Measurements from ENCODE around the gene ABRACL. TPM values are rescaled to one million over a fixed set of nuclear protein-coding genes. Genes with fewer than 3 reads are reported as not detected.
"Not testable (repeated sequence)": the region's sequence is repeated elsewhere in the genome, so short reads cannot be mapped to it uniquely, and the experiment has no call there.

ABRACL gene
- polyA plus RNA-seq, 2 of the 4 experiments (the other 2 are of a cell fraction): 40.3 to 63.3 TPM

DNA sequence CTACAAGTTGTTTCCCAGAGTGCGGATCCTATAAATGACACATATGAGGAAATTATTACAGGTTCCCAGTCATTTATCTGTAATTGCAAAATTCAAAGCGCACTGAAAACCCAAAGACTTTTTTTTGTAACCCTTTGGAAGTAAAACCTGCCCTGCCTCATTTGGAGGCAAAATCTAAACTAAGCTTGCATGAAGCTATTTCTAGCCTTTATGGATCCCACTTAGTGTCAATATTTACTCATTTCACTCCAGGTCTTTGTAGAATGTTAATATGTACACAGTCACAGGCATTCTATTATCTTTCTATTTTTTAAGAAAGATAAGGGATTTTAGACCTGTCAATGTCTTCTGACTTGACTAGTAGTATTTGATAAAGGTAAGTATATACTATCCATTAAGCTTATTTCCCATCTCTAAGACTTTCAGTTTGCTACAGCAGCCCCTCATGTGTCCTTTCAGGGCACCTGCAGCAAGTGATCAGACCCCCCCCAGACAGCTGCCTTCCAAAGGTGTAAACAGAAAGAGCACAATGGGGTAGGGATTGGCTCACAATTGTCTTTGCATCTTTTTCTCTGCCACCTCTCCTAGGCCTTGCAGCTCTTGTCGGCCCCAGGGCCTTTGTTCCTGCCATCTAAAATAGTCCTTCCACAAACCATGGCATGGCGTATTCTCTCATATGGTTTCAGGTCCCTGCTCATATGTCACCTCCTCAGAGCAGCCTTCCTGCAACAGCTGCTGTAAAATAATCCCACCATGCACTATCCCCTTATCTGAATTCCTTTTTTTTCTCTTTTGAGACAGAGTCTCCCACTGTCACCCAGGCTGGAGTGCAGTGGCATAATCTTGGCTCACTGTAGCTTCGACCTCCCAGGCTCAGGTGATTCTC lies 39.2 kb upstream of the ABRACL start (continued):
- TF ChIP-seq NFE2L2 (conservative IDR thresholded peaks at IDR 0.05; ENCODE audit: low read length): no peak

GRCh38 chr6:138991206-138991605 lies 37.3 kb upstream of the ABRACL start:
- WGBS (ENCODE audit: missing lambda C conversion rate): 77% methylated on average over 5 of the region's 5 CpGs
- ATAC-seq (no peak), DNase-seq (ENCODE audit: low read depth in 1 of 2, low spot score in 1 of 2) (no peak), FAIRE-seq (no peak)
- ChIA-PET CTCF (interaction anchor here (0.7 kb wide), 1 partner anchor 589 kb away, joined by 4 read pairs; no protein-coding TSS in a partner anchor), POLR2A (no interaction called here)
- TF ChIP-seq PHF8 (IDR thresholded peaks at IDR 0.05; ENCODE audit: borderline replicate concordance, low read depth) (no peak), HOXB5 (CRISPR knock-in tag; IDR thresholded peaks at IDR 0.05) (no peak), BCL3 (IDR thresholded peaks at IDR 0.05) (no peak), KDM1A (IDR thresholded peaks at IDR 0.05; ENCODE audit: low read depth) (no peak), ZSCAN20 (CRISPR knock-in tag; IDR thresholded peaks at IDR 0.05) (no peak), CHD4 (IDR thresholded peaks at IDR 0.05; ENCODE audit: borderline replicate concordance) (no peak), FOSB (CRISPR knock-in tag; IDR thresholded peaks at IDR 0.05) (no peak), HOXB13 (CRISPR knock-in tag; IDR thresholded peaks at IDR 0.05; ENCODE audit: low read depth) (no peak)
- TF ChIP-seq, protein P1, sequence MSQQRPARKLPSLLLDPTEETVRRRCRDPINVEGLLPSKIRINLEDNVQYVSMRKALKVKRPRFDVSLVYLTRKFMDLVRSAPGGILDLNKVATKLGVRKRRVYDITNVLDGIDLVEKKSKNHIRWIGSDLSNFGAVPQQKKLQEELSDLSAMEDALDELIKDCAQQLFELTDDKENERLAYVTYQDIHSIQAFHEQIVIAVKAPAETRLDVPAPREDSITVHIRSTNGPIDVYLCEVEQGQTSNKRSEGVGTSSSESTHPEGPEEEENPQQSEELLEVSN (IDR thresholded peaks at IDR 0.05; ENCODE audit: borderline replicate concordance, low read depth): no peak
- H3K4me3 ChIP-seq: no peak overlapping the region
- peaks cover 11% of the 10 kb centered on the region; the same call in 1 of the 3 replicates for H3K4me1 ChIP-seq
- no peak overlapping the region for H3K4me2 ChIP-seq
- no peak overlapping the region for H3K27ac ChIP-seq
- no peaks in the 10 kb centered on the region for H3K9me3 ChIP-seq

DNA sequence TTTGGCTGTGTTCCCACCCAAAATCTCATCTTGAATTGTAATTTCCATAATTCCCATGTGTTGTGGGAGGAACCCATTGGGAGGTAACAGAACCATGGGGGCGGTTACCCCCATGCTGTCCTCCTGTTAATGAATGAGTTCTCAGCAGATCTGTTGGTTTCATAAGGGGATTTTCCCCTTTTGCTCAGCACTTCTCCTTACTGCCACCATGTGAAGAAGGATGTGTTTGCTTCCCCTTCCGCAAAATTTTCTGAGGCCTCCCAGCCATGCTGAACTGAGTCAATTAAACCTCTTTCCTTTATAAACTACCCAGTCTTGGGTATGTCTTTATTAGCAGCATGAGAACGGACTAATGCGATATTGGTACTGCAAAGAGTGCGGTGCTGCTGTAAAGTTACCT lies 35.6 kb upstream of the ABRACL start:
- FAIRE-seq; H3K4me2 ChIP-seq; H3K27ac ChIP-seq; H3K4me3 ChIP-seq; ATAC-seq; H3K4me1 ChIP-seq; CTCF ChIA-PET; H3K9me3 ChIP-seq; POLR2A ChIA-PET; DNase-seq (ENCODE audit: low read depth in 1 of 2, low spot score in 1 of 2): not testable (repeated sequence)
- WGBS (ENCODE audit: missing lambda C conversion rate): 86% methylated on average over 5 of the region's 5 CpGs

DNA sequence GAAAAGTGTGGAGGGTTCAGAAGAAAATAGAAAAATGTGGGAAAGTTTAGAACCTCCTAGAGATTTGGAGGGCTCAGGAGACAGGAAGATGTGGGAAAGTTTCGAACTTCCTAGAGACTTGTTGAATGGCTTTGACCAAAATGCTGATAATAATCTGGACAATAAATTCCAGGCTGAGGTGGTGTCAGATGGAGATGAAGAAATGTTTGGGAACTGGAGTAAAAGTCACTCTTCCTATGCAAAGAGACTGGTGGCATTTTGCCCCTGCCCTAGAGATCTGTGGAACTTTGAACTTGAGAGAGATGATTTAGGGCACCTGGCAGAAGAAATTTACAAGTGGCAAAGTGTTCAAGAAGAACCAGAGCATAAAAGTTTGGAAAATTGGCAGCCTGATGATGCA lies 35.1 kb upstream of the ABRACL start:
- H3K27ac ChIP-seq; H3K4me1 ChIP-seq; FAIRE-seq; H3K9me3 ChIP-seq; ATAC-seq; H3K4me2 ChIP-seq; DNase-seq (ENCODE audit: low read depth in 1 of 2, low spot score in 1 of 2); POLR2A ChIA-PET; CTCF ChIA-PET; H3K4me3 ChIP-seq: not testable (repeated sequence)
- 41% methylated on average over 1 of the region's 1 CpG for whole genome bisulfite sequencing (ENCODE audit: missing lambda C conversion rate)

DNA sequence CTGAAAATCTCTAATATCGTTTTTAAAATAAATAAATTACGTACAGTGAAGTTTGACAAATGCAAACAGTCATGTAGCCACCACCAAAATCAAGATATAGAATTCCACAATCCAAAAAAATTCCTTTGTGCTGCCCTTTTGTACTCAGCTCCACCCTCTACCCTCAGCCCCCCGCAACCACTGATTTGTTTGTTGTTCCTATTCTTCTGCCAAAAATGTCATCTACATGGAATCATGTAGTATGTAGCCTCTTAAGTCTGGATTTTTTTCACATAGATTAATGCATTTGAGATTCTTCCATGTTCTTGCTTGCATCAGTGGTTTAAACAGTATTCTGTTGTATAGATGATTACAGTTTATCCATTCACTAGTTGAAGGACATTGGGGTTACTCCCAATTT lies 32.0 kb upstream of the ABRACL start:
- POLR2A ChIA-PET: no interaction called here
- 60% methylated on average over 3 of the region's 3 CpGs for WGBS (ENCODE audit: missing lambda C conversion rate)

More for the DNA sequence above, 32.0 kb upstream of the ABRACL start:
- ATAC-seq (no peak), FAIRE-seq (no peak), DNase-seq (ENCODE audit: low read depth in 1 of 2, low spot score in 1 of 2) (no peak)
- CTCF ChIA-PET: interaction anchor here (1.0 kb wide), 1 partner anchor 8 kb away, joined by 5 read pairs; no protein-coding TSS in a partner anchor
- Histone ChIP-seq H3K4me2 (no peak overlapping the region), H3K4me1 (no peaks in the 10 kb centered on the region), H3K4me3 (no peak overlapping the region), H3K9me3 (no peaks in the 10 kb centered on the region), H3K27ac (no peak overlapping the region)
- TF ChIP-seq POLR2A (IDR thresholded peaks at IDR 0.05; ENCODE audit: low read length) (no peak), REST (IDR thresholded peaks at IDR 0.05) (no peak)

Measured in A549 (cell line).